CD4-positive, CD25-positive, alpha-beta regulatory T cell (primary cell): ENCODE measurements around the gene LZTS2. TPM values are rescaled to one million over a fixed set of nuclear protein-coding genes. Genes with fewer than 3 reads are reported as not detected.

Experiments
- ATAC-seq, 2 donors: fragments of 150-1000 bp; cut with Tn5 transposase; one replicate each; pipeline ENCODE4 v1.10.0; 2021; ENCODE audit warnings: low read depth in 2 of 2, moderate number of reproducible peaks in 2 of 2, moderate library complexity in 1 of 2
- DNase-seq, 3 donors: peaks; one replicate each; pipeline versions ENCODE4 v3.0.0 to v3.0.0-alpha.2; 2012 to 2022; ENCODE audit warnings: mixed read lengths in 1 of 3
- H3K27ac ChIP-seq: one replicate; pipeline ENCODE4 v1.7.0; 2013; ENCODE audit warnings: mild to moderate bottlenecking, low read length; ENCODE audit not compliant: insufficient read depth, poor library complexity, severe bottlenecking
- H3K27me3 ChIP-seq: one replicate; pipeline ENCODE4 v1.7.0; 2013; ENCODE audit warnings: low read length; ENCODE audit not compliant: control insufficient read depth, insufficient read depth
- H3K36me3 ChIP-seq: one replicate; pipeline ENCODE4 v1.7.0; 2013; ENCODE audit warnings: mild to moderate bottlenecking, low read length, moderate library complexity; ENCODE audit not compliant: control insufficient read depth, insufficient read depth
- H3K4me1 ChIP-seq: 2 replicates; pipeline ENCODE4 v1.7.0; 2013; ENCODE audit warnings: mild to moderate bottlenecking, low read length; ENCODE audit not compliant: insufficient read depth, control insufficient read depth, poor library complexity, severe bottlenecking
- H3K4me3 ChIP-seq: one replicate; pipeline ENCODE4 v1.7.0; 2013; ENCODE audit warnings: low read depth, mild to moderate bottlenecking, low read length, moderate library complexity
- H3K9me3 ChIP-seq, 2 experiments: 1 replicate in 1 of 2; 2 replicates in 1 of 2; pipeline ENCODE4 v1.7.0; 2013; ENCODE audit warnings: low read length in 2 of 2, mild to moderate bottlenecking in 1 of 2, moderate library complexity in 1 of 2; ENCODE audit not compliant: control insufficient read depth in 2 of 2
- H3K27ac Mint-ChIP-seq, 3 donors: one replicate each; pipeline ENCODE4 v1.8.0; 2020 to 2022; ENCODE audit warnings: mild to moderate bottlenecking in 3 of 3, mixed read lengths in 3 of 3, moderate library complexity in 2 of 3
- H3K27me3 Mint-ChIP-seq: one replicate; pipeline ENCODE4 v1.8.0; 2022; ENCODE audit warnings: mild to moderate bottlenecking, mixed read lengths
- H3K36me3 Mint-ChIP-seq: one replicate; pipeline ENCODE4 v1.8.0; 2020; ENCODE audit warnings: mixed read lengths
- H3K4me1 Mint-ChIP-seq, 4 donors: one replicate each; pipeline ENCODE4 v1.8.0; 2020 to 2022; ENCODE audit warnings: mixed read lengths in 4 of 4, mild to moderate bottlenecking in 1 of 4
- H3K4me3 Mint-ChIP-seq, 4 donors: one replicate each; pipeline ENCODE4 v1.8.0; 2020 to 2022; ENCODE audit warnings: mild to moderate bottlenecking in 4 of 4, mixed read lengths in 4 of 4, moderate library complexity in 3 of 4
- H3K9me3 Mint-ChIP-seq, 7 donors: one replicate each; pipeline ENCODE4 v1.8.0; 2020 to 2022; ENCODE audit warnings: mixed read lengths in 7 of 7, mild to moderate bottlenecking in 3 of 7, moderate library complexity in 2 of 7
- polyA plus RNA-seq, 4 donors: library from polyadenylated mRNA; unstranded; fragments of 300-500 nt; fragmentation: Illumina TruSeq; gene quantifications; one replicate each; pipeline ENCODE4 v1.2.3, GENCODE V29; 2021
- total RNA-seq: library from RNA; stranded (reverse); gene quantifications from one replicate; pipeline ENCODE4 v1.2.3, GENCODE V29; 2022

LZTS2 gene
- total and polyA plus RNA-seq, 5 donors from 2014 or later: 11.0 to 19.3 (median 13.2) TPM

DNA sequence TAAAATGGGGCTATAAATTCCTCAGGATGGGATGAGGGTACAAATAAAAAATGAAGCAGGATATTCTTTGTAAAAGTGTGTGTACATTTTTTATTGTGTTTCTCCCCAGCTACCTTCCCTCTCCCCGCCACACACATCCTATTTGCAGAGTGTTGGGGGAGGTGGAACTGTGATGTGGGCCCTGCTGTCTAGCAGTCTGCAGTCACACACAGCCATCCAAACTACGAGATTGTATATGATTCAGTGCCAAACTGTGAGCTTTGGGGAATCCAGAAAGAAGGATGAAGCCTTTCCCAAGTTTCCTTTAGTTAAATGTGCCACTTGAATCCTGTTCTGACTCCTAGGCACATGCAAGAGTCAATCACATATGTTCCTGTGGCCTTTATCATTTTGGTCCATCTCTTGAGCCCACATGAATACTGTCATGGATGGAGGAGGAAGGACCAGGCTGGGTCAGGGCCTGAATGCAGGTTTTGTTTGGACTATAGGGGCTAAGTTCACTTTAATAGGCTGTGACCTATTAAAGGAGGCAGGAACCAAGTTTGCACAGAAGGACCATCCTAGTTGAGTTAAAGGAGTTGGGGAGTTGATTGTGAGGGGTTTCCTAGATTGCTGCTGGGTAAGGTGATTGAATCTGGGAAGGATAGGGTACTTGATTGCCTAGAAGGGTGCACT lies 31.4 kb upstream of the LZTS2 start:
- Mint-ChIP-seq H3K27ac (peak overlapping the region in 1 of 3 donors; percentile 94), H3K36me3 (peaks cover 6% of the 10 kb centered on the region), H3K27me3 (peaks cover 9% of the 10 kb centered on the region), H3K4me1 (peaks cover 0 to 23% (median 7%) of the 10 kb centered on the region in 4 donors), H3K4me3 (peak overlapping the region; percentile 52 to 70 (median 65)), H3K9me3 (no peaks in the 10 kb centered on the region)
- Histone ChIP-seq H3K4me1 (peaks cover 13% of the 10 kb centered on the region), H3K4me3 (no peak overlapping the region), H3K9me3 (no peaks in the 10 kb centered on the region), H3K27me3 (no peaks in the 10 kb centered on the region), H3K36me3 (peaks cover 11% of the 10 kb centered on the region), H3K27ac (no peak overlapping the region)
- no peak for DNase-seq
- ATAC-seq: no peak

GRCh38 chr10:100968863-100969186 lies 30.8 kb upstream of the LZTS2 start:
- Mint-ChIP-seq H3K9me3 (no peaks in the 10 kb centered on the region), H3K27ac (no peak overlapping the region), H3K4me1 (peaks cover 0 to 23% (median 7%) of the 10 kb centered on the region in 4 donors), H3K36me3 (peaks cover 6% of the 10 kb centered on the region), H3K27me3 (peaks cover 13% of the 10 kb centered on the region), H3K4me3 (peak overlapping the region; percentile 30 to 69 (median 63))
- Histone ChIP-seq H3K9me3 (no peaks in the 10 kb centered on the region), H3K36me3 (peaks cover 6% of the 10 kb centered on the region), H3K27me3 (no peaks in the 10 kb centered on the region), H3K4me1 (peaks cover 13% of the 10 kb centered on the region), H3K27ac (no peak overlapping the region), H3K4me3 (no peak overlapping the region)
- no peak for ATAC-seq
- no peak for DNase-seq

DNA sequence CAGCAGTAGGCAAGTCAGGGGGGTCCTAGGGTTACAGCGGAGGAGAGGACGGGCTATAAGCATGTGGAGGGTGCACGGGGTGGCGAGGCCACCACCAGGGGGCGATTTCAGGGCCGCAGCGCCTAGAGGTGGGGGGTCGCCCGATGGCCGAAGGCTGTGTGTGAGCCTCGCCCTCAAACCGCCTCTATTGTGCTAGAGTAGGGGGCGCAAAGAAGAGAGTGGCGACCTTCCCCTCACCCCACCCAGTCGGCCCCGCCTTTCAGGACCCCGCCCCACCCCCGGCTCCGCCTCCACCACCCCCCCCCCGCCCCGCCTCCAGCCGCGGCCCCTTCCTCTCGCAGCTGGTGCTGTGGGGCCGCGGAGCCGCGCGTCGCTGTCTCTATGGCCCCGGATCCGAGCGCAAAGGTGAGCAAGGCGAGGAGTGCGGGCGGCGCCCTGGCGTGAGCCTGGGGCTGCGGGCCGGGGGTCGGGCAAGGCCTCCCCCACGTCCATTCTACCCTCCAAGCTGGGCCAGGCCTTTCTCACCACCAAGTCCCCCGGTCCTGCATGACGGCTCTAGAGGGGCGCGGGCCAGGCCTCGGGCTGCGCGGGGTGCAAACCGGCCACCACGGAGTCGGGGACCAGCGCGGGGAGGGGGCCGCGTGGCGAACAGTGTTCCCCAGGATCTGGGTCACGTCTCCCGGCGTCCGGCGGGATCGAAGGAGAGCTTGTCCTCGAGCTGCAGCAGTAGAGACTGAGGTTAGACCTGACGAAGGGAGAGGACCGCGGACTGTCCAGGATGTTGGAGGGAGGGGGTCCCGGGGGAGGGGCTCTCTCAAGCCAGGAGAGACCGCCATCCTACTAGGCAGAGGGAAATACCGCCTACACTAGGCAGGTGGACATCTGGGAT lies 30.2 kb upstream of the LZTS2 start, which contains the start of gene SEMA4G:
TSS of gene SEMA4G (plus strand) at position 318 of the 889 bp plus-strand sequence. CDS start 3,409 bp downstream, outside the sequence.
- Histone ChIP-seq H3K9me3 (no peaks in the 10 kb centered on the region), H3K4me1 (peaks cover 13% of the 10 kb centered on the region), H3K4me3 (no peak within 1 kb of the TSS), H3K27me3 (no peaks in the 10 kb centered on the region), H3K36me3 (no peaks in the 10 kb centered on the region), H3K27ac (no peak within 1 kb of the TSS)
- H3K36me3 Mint-ChIP-seq: peaks cover 6% of the 10 kb centered on the region
- peaks cover 0 to 23% (median 7%) of the 10 kb centered on the region in 4 donors for H3K4me1 Mint-ChIP-seq
- DNase-seq: peak; percentile 25 to 48 (median 35)
- peak within 1 kb of the TSS in 2 of 3 donors; percentile 16 to 94 for H3K27ac Mint-ChIP-seq
- ATAC-seq: peak; percentile 60 to 66
- peaks cover 13% of the 10 kb centered on the region for H3K27me3 Mint-ChIP-seq
- H3K4me3 Mint-ChIP-seq: peak within 1 kb of the TSS; percentile 67 to 80 (median 70)
- no peaks in the 10 kb centered on the region for H3K9me3 Mint-ChIP-seq

DNA sequence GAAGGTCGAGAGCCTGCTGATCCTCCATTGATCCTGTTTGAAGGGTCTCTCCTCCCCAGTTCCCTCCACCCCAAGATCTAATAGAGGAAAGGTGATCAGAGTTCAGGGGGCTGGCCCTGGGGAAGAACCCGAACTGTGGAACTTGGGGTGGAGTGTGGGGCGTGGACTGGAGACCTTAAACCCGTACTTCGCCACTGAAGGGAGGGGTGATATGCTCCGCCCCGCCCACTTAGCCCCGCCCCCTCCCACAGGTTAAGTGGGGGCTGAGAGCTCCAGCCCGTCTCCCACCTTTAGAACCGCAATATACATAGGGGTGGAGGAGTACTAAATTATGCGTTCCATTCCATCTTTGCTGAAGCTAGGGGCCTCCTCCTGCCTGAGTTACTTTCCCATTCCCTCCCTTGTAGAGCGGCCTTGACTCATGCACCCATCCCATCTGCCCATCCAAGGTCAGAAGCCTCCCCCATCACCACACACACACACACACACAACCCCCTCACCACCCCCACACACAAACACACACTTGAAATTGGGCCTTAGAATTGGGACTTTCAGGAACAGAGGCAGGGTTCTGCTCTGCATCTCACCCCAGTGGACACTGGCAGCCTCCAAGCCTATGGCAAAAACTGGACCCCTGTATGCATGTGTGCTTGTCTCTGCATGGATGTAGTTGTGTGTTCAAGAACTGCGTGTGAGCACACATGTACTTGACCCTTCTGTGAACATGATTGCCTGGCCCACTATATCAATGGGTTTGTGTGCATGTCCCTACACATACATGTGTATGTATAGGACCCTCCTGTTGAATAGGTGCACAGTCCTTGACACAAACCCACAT lies 29.3 kb upstream of the LZTS2 start:
- Histone ChIP-seq H3K4me1 (peaks cover 13% of the 10 kb centered on the region), H3K9me3 (no peaks in the 10 kb centered on the region), H3K4me3 (no peak overlapping the region), H3K27me3 (no peaks in the 10 kb centered on the region), H3K36me3 (no peaks in the 10 kb centered on the region), H3K27ac (no peak overlapping the region)
- Mint-ChIP-seq H3K27me3 (peaks cover 13% of the 10 kb centered on the region), H3K9me3 (no peaks in the 10 kb centered on the region), H3K4me1 (peaks cover 0 to 23% (median 7%) of the 10 kb centered on the region in 4 donors), H3K27ac (peak overlapping the region in 1 of 3 donors; percentile 16), H3K4me3 (peak overlapping the region; percentile 62 to 80 (median 66)), H3K36me3 (peaks cover 6% of the 10 kb centered on the region)
- ATAC-seq: no peak
- DNase-seq: peak in 1 of 3 donors; percentile 17

GRCh38 chr10:100970914-100971811 lies 28.4 kb upstream of the LZTS2 start:
- ATAC-seq (no peak), DNase-seq (no peak)
- Histone ChIP-seq H3K4me1 (peaks cover 13% of the 10 kb centered on the region), H3K9me3 (no peaks in the 10 kb centered on the region), H3K36me3 (no peaks in the 10 kb centered on the region), H3K27me3 (no peaks in the 10 kb centered on the region), H3K27ac (no peak overlapping the region), H3K4me3 (no peak overlapping the region)
- Mint-ChIP-seq H3K4me3 (peak overlapping the region; percentile 62 to 75 (median 66)), H3K4me1 (peaks cover 0 to 23% (median 7%) of the 10 kb centered on the region in 4 donors), H3K27me3 (peaks cover 13% of the 10 kb centered on the region), H3K27ac (peak overlapping the region in 1 of 3 donors; percentile 16), H3K9me3 (no peaks in the 10 kb centered on the region), H3K36me3 (no peaks in the 10 kb centered on the region)

DNA sequence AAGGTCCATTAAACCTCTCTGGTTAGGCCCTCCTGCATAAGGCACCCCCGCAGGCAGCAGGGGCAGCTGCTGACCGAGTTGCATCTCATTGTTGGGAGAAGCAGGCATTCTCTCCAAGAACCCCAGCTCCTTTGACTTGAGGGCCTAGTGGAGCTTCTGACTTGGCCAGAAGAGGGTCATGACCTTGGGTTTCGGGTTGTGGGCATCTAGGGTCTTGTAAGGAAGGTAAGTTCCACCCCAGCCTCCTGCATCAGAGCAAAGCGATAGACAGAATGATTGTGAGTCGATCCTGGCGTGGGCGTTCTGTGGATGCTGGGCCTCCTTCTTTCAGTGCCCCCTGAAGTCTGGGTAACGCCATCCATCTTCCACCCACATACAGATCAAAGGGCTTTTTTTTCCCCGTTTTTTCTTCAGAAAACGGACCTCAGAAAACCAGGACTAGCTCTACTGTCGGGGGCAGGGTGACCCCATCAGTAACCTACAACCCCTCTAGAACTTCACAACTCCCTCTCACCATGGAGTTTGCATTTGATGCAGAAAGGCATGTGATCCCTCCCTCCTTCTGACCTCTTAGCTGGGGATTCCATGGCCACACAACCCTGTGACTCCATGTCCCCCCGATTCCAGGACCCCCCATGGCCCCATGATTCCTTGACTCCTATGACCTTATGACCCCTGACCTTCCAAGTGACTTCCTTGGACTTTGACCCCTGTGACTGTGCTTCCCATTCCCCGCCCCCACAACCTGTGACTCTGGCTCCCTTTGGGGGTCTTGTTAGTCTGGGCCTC lies 27.3 kb upstream of the LZTS2 start:
- H3K4me3 ChIP-seq: no peak overlapping the region
- H3K36me3 ChIP-seq: no peaks in the 10 kb centered on the region
- peaks cover 13% of the 10 kb centered on the region for H3K27me3 Mint-ChIP-seq
- no peaks in the 10 kb centered on the region for H3K27me3 ChIP-seq
- ATAC-seq (no peak), DNase-seq (no peak)
- H3K4me1 Mint-ChIP-seq: peaks cover 0 to 23% (median 7%) of the 10 kb centered on the region in 4 donors
- H3K9me3 ChIP-seq: no peaks in the 10 kb centered on the region
- H3K4me1 ChIP-seq: peaks cover 13% of the 10 kb centered on the region
- no peak overlapping the region for H3K27ac Mint-ChIP-seq
- H3K4me3 Mint-ChIP-seq: peak overlapping the region in 1 of 4 donors; percentile 74
- H3K27ac ChIP-seq: no peak overlapping the region
- no peaks in the 10 kb centered on the region for H3K9me3 Mint-ChIP-seq
- H3K36me3 Mint-ChIP-seq: peaks cover 6% of the 10 kb centered on the region
